Stimulated activated naive CD4-positive, alpha-beta T cell treated with Interleukin-2 at 50 U/mL for 16 hours (primary cell): Measurements from ENCODE around the gene ARAF.
"Not testable (repeated sequence)": the region's sequence is repeated elsewhere in the genome, so short reads cannot be mapped to it uniquely, and the experiment has no call there.

Experiments
- DNase-seq: peaks from one replicate; lab custom pipeline; 2025; lab: John Stamatoyannopoulos, UW

Gene ARAF

DNA sequence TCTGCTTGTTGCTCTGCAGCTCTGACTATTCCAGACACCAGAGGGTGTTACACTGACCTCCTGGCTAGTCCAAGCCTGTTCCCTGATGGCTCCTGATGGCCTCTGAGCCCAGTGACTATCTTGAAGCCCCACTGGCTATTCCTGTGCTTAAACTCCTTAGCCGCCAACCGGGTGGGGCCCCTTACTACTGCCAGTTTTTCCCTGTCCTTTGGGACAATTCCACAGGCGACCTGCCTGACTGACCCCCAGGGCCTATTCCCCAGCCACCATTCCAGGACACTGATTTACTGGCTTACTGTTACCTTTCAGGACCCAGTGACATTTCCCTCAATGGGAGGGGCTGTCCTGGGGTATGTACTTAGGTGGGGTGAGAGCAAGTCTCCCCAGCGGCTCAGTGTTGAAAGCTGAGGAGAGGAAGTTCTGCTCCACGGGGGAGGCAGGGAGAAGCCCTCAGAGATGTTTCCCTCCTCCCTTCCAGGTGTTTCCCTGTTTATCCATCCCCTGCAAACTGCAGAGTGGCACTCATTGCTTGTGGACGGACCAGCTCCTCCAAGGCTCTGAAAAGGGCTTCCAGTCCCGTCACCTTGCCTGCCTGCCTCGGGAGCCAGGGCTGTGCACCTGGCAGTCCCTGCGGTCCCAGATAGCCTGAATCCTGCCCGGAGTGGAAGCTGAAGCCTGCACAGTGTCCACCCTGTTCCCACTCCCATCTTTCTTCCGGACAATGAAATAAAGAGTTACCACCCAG lies 25.2 kb downstream of the ARAF start:
- DNase-seq = no peak

DNA sequence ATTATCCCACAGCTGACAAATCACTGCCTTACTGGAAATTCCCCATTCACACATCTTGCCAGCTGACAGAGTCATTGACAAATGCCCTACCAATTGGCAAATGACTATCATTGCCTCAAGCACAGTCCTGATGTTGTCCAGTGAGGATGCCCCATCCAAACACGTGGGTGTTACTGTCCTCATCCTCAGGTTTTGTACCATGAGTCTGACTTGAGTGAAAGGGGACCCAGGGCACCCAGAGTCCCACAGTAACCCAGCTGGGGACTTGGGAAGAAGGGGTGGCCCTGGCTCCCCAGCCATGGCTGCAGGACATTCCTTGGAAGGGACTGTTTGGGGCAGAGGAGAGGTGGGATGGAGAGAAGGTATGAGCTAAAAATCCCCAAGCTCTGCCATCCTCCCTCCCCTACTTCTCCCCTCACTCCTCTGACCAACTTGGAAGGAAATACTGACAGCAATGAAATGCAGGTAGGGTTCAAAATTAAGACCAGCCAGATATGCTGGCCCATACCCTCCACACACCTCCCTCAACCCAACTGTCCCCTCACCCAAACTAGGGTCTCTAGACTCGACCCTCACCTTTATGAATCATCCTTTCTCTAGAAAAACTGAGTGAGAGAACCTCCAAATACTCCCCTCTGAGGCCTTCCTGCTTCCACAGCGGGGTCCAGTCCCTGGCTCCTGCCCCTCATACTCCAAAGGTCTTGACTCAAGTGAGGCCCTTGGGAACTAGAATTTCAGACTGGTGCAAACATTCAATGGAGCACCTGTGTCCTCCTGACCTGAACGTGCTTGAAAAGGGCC lies 26.3 kb downstream of the ARAF start:
- DNase-seq = no peak

DNA sequence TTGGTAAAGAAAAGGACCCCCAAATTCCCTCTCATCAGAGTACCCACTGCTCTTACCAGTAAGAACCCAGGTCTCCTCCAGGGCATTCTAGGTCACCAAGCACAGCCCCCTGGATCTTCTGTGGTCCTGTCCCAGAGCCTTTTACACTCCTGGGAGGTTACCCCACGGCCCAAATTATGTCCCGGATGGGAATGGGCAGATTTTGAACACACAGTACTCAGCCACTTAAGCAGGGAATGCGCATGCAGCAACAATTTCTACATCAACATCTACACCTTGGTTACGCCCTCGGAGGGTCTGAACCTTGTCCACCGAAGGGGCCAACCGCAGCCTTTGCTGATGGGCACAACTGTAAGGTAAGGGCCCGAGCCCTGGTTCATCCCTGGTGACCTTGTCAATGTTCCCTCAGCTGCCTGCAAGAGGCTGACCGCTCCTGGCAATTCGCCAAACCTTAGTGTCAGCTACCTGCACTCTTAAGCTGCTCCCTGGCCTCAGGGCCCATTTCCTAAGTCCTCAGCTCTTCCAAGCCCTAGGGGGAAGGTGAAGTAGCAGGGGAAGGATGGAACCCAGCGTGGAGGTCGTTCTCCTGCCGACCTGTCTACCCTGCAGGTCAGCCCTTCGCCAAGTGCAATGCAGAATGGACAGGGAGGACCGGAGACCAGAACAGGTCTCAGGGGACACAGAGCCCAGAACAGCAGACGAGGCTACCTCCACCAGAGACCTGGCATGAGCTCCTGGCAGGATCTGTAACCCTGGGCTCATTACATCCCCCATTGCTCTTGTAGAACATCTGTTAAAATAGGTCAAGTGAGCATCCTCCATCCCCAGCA lies 27.1 kb downstream of the ARAF start:
- DNase-seq = no peak

DNA sequence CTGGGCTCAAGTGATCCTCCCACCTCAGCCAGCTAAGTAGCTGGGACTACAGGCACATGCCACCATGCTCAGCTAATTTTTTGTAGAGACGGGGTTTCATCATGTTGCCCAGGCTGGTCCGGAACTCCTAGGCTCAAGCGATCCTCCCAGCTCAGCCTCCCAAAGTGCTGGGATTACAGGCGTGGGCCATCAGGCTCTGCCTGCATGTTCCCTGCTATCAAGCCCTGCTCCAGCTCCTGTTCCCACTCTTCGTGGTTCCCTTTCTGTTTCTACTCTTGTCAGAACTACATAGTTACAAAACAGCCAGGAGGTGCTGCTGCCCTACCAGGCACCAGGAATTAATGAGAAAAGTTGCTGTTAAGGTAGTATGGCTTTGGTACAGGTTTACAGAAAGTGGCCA lies 30.0 kb downstream of the ARAF start:
- no peak for DNase-seq

DNA sequence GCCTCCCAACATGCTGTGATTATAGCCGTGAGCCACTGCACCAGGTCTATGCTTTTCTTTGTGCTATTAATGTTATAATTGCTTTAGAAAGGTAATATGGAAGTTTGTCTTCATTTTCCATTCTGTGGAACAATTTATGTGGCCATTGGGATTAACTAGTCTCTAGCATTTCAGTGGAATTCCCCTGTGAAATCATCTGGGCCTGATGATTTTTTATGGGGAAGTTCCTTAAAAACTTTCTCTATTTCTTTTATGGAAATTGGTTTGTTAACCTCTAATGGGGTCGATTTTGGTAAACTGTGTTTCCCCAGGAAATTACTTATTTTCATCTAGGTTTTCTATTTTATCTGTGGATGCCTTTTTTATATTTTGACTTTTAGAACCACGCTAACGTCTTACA lies 32.5 kb downstream of the ARAF start:
- no peak for DNase-seq

DNA sequence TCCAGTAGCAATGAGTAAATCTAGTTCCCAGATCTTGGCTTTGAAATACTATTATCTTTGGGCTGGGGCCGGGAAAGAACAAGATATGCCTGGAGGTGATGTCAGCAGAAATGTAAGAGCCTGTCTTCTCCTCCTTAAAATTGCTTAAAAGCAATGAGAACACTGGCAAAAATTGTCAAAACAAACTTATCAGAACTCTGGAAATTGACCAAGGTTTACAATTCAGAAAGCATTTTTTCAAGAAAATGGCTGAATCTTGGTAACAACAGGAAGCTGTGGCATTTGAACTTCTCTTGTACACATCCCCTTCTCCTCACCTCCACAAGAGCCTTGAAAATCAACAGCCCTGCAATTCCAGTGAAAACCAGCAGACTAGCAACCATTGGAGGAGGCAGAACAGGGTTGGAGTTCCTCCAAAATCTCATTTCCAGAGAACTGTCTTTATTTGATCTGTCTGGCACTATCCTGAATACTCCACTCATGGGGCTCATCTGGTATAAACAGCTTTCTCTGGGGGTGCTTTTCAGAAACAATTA lies 34.8 kb downstream of the ARAF start:
- no peak for DNase-seq

DNA sequence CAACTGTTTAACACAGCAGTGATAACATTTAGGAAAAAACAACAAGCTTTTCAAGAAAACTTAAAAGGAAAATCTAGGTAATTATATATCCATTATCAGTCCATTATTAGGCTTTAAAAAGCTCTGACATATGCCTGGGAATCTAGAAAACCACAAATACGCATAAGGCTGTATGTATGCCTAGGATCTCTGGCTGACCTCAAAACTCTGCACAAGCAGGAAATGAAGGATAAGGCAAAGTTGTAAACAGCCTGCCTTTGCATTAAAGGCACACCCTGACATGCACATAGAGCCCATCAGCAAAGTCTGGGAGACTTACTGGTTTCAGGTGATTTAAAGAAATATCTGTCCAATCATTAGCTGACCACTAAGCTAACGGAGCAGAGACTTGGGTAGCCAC lies 35.3 kb downstream of the ARAF start:
- no peak for DNase-seq

DNA sequence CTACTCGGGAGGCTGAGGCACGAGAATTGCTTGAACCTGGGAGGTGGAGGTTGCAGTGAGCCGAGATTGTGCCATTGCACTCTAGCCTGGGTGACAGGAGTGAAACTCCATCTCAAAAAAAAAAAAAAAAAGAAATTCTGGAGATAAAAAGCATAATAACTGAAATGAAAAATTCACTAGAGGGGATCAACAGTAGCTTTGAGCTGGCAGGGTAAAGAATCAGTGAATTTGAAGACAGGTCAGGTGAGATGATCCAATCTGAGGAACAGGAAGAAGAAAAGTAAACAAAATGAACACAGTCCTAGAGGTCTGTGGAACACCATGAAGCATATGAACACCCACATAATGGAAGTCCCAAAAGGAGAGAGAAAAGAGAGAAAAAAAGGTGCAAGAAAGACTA lies 36.2 kb downstream of the ARAF start:
- DNase-seq = no peak

DNA sequence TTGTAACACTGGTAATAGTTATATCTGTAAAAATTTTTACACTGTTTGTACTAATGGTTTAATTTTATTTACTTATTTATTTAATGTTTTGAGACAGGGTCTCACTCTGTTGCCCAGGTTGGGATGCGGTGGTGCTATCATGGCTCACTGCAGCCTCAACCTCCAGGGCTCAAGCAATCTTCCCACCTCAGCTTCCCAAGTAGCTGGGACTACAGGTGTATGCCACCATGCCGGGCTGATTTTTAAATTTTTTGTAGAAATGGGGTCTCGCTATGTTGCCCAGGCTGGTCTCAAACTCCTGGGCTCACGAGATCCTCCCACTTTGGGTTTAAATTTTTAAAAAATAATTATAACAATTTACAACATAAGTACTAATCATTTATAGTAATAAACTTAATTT lies 42.1 kb downstream of the ARAF start:
- DNase-seq = not testable (repeated sequence)

DNA sequence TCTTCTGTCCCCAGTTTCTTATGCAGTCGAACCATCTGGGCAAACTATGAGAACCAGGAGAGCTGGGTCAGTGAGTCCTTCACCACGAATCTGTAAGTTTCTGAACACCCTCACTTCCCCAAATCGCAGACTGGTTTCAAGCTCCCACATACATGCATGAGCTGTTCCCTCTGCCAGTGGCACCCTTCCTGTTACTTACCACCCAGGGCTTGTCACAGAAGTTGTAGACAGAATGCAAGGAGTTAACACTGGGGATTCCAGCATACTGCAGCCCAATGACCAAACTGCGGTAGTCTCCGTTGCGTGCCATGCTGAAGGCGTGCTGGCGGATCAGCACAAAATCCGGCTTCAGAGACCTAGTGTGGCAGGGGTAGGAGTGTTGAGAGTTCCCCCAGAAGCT lies 44.0 kb downstream of the ARAF start:
- DNase-seq = no peak

DNA sequence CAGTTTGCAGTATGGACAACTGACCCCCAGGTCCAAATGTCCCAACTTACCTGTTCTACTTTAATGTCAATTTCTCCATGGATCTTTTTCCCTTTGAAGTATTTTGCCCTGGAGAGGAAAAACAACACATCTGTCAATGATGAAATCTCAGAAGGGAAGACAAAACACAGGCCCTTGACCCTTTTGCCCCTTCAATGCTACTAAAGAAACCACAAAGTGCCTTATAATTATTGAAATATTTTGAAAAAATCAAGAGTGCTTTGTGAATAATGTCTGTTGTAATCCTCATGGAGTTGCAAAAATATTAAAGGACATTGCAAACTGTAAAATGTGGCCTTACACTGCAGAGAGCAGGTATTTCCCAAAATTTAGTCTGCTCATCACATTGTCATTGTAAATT lies 46.1 kb downstream of the ARAF start:
- DNase-seq = no peak

DNA sequence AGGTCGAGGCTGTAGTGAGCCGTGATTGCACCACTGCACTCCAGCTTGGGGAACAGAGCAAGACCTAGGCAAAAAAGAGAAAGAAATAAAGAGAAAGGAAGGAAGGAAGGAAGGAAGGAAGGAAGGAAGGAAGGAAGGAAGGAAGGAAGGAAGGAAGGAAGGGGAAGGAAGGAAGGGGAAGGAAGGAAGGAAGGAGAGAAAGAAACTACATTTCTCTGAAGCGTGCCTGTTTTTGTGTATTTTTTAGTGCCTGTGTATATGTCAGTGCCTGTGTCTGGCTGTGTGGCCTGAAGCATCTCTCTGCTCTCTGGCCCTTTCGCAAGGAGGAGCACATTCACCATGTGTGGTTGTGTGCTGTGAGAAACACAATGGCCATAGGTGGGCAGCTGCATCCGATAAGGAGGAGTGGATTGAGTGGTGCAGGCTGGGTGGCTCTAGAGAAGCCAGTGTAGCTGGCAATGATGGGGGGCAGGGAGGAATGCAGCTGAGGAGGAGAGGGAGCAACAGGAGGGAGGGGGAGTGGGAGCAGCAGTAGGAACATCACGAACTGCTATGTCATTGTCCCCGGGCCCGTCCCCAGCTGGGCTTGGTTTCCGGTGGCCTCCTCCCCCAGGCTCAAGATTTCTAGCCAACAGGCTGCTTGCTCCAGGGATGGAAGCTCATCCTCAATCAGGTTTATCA lies 47.3 kb downstream of the ARAF start:
- DNase-seq = no peak

DNA sequence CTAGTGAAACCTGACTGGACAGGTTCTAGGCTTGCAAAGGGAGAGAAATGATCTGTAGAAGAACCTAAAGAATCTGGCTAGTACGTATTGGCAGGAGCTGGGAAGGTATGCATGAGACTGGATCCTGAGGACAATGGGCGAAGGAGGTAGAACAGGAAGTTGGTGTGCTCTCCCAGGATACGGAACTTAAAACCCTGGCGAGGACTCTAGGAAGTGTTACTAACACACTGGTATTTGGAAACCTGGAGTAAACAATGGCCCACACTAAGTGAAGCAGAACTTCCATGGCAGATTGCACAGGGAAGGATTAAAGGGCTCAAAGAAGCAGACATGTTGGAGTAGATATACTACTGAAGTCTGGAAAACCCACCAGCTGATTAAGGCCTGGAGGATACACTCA lies 49.5 kb downstream of the ARAF start:
- no peak for DNase-seq

DNA sequence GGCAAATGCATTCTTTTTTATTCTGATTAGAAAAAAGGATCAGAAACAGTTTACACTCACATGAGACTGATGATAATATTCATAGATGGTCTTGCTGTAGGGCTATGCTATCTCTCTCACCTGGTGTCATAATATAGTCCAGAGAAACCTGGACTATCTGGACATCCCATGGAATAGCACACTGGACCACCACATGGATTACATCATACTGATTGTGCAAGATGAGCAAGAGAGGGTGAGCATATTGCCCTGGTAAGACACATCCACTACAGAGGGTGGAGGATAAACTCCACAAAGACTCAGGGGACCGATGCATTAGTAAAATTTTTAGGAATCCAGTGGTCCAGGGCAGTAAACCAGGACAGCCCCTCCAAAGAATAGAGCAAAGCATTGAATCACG lies 50.5 kb downstream of the ARAF start:
- DNase-seq = no peak

DNA sequence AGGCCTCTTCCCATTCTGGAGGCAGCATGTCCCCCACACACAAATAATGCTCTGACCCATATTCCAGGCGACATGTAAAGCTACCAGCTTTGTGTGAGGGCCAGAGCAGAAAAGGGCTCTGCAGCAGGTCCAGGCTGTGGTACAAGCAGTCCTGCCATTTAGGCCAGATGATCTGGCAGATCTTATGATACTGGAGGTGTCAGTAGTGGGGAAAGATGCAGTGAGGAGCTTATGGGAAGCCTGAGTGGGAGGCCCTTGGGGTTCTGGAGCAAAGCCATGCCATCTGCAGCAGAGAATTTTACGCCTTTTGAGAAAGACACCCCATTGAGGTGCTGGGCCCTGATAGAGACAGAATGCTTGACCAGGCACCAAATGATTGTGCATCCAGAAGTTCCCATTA lies 50.9 kb downstream of the ARAF start:
- no peak for DNase-seq

DNA sequence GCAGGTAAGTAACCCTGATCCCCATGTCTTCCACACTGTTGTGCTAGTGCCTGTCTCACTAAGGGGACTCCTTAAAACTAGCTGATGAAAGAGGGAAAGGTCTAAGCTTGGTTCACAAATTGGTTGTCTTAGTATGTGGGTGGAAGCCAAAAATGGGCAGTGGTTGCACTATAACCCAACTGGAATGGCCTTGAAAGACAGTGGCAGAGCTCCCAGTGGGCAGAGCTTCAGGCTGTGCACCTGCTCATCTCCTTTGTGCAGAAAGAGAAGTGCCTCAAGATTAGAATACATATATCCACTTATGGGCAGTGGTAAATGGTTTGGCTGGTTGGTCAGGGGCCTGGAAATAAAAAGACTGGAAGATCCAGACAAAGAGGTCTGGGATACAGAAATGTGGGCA lies 51.4 kb downstream of the ARAF start:
- no peak for DNase-seq

DNA sequence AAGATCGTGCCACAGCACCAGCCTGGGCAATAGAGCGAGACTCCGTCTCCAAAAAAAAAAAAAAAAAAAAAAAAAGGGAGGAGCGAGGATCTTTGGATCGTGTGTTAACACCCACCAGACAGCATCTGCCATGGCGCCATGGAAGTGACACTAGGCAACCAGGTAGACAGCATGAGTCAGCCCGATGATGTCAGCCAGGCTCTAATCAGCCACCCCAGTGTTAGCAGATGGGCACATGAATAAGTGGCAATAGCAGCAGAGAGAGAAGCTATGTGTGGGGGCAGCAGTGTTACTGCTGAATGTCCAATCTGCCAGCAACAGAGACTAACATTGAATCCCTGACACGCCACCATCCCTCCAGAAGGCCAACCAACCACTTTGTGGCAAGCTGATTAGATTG lies 52.1 kb downstream of the ARAF start:
- DNase-seq = no peak

DNA sequence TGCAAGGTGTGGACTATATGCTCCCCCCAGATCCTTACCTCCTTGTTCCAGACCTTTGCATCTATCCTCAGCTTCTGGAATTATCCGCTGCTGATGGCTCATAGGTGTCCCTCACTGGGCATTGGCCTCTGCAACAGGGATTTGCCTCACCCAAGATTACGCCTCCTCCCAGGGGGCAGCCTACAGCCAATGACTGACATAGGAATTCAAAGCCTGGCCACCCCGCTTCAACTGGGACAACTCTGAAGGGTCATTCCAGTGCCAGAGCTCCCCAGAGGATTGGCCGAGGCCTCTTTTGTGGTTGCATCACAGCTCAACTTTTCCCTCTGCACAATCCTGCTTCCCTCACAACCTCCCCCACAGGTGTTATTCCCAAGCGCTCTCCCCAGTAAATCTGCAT lies 53.6 kb downstream of the ARAF start:
- DNase-seq = no peak

DNA sequence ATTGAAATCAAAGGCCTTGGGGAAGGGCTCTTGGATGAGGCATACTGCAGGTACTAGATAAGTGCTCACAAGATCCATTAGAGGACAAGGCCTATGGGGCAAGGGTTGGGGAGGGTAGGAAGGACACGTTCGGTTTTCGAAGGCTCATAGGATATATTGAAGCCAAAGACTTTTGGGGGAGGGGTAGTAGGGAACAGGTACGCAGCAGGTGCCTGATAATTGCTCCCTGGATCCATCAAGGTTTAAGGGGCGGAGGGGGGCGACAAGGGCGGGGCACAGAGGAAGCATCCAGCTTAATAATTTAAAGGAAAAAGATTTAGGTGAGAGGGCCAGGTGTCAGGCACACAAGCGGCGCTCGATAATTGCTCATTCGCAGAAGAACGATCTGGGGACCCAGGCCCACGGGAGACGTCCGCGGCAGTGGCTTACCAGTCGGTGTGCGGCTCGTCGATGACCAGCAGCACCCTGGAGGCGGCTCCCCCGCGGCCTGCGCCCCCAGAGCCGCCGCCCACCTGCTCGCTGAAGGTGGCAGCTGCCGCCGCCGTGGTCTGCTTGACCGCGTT lies 58.0 kb downstream of the ARAF start:
- DNase-seq = no peak

DNA sequence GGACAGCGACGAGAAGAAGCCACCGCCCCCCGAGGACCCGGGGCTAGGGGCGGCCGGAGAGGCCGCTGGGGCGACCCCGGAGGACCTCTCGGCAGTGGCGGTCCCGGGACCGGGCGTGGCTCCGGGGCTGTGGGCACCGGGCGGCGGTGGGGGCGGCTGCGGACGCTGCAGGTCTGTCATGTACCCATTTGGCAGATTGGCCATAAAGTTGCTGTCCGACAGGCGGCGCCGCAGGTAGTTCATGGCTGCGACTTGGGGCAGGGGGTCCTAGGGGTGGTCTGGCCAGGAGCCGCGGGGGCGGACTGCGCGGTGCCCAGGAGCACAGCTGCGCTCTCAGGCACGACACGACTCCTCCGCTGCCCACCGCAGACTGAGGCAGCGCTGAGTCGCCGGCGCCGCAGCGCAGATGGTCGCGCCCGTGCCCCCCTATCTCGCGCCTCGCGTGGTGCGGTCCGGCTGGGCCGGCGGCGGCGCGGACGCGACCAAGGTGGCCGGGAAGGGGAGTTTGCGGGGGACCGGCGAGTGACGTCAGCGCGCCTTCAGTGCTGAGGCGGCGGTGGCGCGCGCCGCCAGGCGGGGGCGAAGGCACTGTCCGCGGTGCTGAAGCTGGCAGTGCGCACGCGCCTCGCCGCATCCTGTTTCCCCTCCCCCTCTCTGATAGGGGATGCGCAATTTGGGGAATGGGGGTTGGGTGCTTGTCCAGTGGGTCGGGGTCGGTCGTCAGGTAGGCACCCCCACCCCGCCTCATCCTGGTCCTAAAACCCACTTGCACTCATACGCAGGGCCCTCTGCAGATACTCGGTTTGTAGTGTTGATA lies 58.7 kb downstream of the ARAF start, which contains the start of gene SYN1:
Gene SYN1, minus strand, starts transcription at position 372 of the 817 bp plus-strand sequence. Its CDS starts 129 bp downstream, at position 243.
- DNase-seq = peak; percentile 70

DNA sequence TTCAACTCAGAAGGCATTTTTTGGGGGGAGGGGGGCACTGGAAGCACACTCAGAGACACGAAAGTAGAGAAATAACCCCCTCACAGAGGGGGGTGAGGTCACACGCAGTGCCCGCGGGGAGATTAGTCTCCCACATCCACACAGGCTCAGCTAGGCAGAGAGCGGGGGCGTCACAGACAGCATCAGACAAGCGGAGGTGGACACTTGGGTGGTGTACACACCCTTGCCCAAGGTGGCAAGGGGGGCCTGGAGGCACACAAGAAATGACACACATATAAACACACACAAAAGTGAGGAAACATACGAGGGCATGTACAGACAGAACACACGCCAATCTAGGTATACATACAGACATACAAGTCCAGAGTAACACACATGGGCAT lies 59.3 kb downstream of the ARAF start:
- DNase-seq = no peak
